ENCODE data around the gene ARHGAP23.

ARHGAP23 gene

DNA sequence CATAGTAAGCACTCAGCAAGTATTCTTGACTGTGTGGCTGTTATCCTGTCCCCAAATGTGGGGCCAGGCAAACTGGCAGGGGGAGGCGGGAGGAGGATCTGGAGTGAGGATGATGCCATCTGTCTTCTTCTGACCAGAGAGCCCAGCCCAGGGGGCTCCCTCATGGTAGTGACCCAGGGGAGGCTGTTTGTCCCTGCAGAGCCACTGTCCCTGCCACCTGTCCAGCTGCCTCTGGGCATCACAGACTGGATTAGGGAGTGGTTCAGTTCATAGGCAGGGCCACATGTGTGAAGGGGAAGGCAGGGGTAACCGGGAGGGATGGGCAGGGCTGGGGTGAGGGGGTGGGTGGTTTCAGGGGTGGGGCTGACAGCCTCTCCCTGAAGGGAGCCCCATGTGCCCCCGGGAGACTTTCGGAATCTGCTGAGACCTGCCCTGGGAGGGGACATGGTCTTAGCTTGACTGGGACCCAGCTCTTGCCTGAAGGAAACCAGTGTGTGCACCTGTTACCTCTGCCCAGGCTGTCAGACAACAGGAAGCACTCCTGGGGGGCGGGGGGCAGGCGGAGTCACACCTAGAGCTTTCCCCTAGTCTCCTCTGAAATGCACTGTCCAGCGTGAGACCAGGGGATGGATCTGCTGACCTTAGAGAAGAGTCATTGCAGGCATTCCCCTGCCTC is 15.2 kb downstream of the ARHGAP23 start:
- DNase-seq, result no peak

DNA sequence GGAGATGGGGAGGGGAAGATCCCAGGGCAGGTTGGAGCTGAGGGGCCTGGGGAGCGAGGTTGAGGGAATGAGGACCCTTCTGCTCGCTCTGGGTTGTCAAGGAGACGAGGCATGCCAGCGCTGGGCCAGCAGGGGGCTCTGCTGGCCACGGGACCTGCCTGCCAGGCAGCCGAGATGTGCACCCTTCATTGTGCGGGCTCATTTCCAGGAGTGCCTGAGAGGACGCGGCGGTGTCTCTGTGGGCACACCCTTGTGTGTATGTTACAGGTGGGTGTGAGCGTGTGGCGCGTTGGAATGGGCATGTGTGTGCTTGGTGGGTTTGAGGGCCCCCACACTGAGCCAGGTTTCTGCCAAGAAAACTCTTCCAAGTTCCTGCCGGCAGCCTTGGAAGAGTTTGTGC is 15.9 kb downstream of the ARHGAP23 start:
- DNase-seq, result peak; percentile 86

GRCh38 chr17:38447502-38448085 is 19.3 kb downstream of the ARHGAP23 start:
- DNase-seq, result no peak

GRCh38 chr17:38448208-38448771 is 20.0 kb downstream of the ARHGAP23 start:
- DNase-seq, result no peak

- DNase-seq, result peak; percentile 63
Observed at GRCh38 chr17:38449364-38449763, 21.1 kb downstream of the ARHGAP23 start.

GRCh38 chr17:38450557-38451029 is 22.3 kb downstream of the ARHGAP23 start:
- no peak for DNase-seq

DNA sequence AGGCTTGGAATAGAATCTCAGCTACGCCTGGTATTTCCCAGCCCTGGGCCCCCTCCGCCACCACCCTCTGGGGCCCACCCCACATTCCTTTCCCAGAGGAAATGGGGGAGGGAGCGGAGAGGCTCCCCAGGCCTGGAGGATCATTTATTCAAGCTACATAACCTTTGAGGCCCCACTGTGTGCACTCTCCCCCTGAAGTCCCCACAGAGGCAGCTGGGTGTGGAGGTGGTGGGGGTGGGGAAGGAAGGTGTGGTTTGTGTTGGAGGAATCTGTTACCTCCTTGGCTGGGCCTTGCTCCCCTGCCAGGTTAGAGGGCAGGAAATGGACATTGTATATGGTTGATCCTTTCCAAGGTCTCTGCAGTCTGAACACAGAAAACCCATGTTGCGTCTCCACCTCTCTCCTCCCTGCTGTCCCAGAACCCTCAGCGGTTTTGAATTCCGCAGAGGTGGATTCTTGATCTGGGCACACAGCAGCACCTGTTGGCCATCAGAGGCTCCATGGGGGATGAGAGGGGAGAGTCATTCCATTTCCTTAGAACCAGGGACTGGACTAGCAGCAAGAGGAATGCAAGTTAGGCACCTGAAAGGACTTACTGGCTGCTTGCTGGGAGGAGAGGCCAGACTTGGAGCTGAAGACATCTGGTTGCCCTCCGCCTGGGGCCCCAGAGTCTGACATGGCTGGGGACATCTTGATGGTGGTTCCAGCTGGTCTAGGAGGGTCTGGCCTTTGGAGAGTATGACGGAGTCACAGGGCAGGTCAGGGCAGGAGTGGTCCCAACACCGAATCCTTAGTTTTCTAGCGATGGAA is 23.0 kb downstream of the ARHGAP23 start:
- DNase-seq, result no peak

GRCh38 chr17:38451840-38452529 is 23.7 kb downstream of the ARHGAP23 start:
- DNase-seq, result peak; percentile 48

DNA sequence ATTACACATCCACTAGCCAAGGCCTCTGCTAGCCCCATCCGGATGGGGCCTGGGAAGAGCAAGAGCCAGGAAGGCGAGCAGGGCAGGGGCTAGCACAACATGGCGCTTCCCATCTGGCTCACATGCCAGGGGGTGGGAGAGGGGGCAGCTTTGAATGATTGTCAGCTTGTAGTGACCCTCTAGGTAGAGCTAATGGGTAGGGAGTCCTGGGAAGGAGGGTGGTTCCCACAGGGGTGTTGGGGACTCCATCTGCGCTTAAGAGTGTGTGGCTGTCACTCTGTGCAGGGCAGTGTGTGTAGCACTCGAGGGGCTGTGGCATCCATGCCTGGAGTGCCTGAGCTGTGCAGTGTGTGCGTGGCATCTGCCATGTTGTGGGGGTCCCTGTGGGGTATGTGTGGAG is 24.5 kb downstream of the ARHGAP23 start:
- peak; percentile 58 for DNase-seq

DNA sequence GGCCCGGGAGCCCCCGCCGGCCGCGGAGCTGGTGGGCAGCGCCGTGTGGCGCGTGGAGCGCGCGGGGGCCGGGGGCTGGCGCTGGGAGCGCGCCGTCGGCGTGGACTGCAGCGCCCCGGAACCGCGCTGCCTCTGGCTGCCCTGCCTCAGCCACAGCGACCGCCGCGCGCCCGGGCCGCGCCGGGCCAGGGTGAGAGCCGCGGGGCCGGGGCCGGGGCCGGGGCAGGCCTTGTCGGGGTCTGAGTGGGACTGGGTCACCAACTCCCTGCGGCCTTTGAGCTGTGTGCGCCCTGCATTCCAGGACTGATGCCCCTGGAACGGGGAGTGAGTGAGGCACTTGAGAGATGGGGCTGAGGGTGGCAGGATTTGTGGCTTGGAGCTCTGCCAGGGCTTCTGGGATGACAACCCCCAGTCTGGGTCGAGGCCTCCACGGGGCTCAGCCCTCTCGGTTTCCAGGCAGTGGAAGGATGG is 25.7 kb downstream of the ARHGAP23 start:
- DNase-seq, result no peak

GRCh38 chr17:38454532-38454931 is 26.3 kb downstream of the ARHGAP23 start:
- DNase-seq, result peak; percentile 60

DNA sequence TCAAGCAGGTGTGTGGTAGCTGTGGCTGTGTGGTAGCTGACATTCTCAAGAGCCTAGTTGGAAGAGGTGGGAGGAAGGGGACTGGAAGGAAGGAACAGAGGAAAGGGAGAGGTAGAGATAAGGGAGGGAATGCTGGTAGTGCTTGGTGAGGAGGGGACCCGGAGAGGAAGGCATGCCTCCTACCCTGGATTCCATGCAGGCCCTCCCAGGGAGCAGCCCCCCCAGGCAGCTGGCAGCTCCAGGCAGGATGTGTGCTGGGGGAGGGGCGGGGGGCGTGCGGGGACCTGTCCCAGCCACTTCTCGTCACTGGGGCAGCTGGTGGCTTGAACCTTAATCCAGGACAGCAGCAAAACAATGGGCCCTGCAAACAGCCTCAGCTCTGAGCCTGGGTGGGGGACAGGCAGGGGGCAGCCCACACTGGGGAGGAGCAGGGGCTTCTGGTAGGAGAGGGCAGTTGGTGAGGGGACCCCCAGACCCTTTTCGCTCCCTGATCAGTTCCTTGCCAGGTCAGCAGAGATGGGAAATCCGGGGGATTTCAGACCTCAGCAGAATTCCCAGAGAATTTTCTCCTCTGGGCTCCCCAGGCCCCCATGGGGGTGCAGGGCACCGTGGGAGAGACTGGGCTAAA is 27.1 kb downstream of the ARHGAP23 start:
- DNase-seq, result peak; percentile 73

GRCh38 chr17:38456031-38456815 is 28.0 kb downstream of the ARHGAP23 start:
- peak; percentile 49 for DNase-seq

DNA sequence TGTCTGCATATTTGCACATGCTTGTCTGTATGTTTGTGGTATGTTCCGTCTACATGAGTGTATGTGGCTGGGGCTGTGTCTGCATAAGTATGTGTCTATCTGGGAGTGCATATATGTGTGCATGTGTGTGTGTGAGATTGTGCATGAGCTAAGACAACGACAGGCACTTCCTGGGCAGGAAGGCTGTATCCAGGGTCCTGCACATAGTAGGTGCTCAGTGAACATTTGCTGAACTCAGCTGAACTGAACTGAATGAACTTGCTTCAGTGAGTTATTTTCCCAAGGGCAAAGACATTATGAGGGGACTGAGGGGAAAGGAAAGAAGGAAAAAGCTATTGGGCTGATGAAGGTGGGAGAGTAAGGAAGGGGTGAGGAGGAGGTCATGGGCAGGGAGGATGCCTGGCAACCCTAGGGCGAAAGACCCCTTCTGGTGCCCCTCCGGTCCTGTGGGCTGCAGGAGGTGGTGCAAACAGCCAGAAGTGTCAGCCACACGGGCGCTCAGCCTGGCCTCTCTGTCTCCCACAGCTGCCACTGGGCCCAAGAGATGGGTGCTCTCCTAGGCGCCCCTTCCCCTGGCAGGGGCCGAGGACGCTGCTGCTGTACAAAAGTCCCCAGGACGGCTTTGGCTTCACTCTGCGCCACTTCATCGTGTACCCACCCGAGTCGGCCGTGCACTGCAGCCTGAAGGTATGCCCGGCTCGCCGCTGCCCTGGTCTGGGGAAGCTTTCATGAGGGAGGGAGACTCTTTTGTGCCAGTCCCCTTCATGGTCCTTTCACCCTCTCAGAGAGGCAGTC is 29.5 kb downstream of the ARHGAP23 start:
- DNase-seq, result no peak

DNA sequence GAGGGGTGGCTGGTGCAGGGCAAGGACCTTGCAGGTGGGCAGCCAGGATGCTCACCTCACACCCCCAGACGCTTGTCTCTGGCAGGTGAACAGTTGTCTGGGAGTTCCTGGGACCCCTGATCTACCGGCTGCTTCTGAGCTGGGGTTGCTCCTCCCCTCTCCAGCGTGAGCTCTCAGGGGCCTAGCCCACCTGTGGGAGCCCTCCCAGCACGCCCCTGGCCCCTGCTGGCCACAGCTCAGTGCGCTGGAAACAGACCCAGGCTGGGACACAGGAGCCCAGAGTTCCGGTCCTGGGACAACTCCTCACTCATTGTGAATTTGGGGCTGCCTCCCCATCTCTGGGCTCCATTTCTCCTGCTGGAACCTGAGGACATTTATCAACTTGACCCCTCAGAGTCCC is 30.3 kb downstream of the ARHGAP23 start:
- DNase-seq, result no peak

GRCh38 chr17:38459567-38459966 is 31.3 kb downstream of the ARHGAP23 start:
- DNase-seq, result peak; percentile 51

GRCh38 chr17:38460082-38460715 is 31.9 kb downstream of the ARHGAP23 start:
- no peak for DNase-seq

GRCh38 chr17:38460716-38461630 is 32.7 kb downstream of the ARHGAP23 start:
- no peak for DNase-seq

DNA sequence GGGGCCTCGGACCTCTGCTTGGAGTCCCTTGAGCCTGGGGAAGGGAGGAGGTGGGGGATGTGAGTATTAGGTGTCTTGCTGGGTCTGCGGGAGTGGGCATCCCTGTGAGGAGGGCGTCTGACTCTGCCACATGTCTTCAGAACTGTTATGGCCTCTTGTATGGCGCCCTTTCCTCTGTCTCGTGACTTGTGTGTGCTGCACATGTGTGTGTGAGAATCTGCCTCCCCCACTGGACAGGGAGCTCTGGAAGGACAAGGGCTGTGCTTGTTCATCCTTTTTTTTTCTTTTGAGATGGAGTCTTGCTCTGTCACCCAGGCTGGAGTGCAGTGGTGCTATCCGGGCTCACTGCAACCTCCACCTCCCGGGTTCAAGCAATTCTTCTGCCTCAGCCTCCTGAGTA is 33.4 kb downstream of the ARHGAP23 start:
- no peak for DNase-seq

All from retina (tissue), 1 donor.